Inferior parietal cortex (tissue), 1 donor: ENCODE measurements around the gene OGDH.
"Not testable (repeated sequence)": the region's sequence is repeated elsewhere in the genome, so short reads cannot be mapped to it uniquely, and the experiment has no call there.

Experiments
- DNase-seq: peaks from one replicate; pipeline ENCODE4 v3.0.0-alpha.2; 2016; ENCODE audit errors: extremely low spot score

Gene OGDH

DNA sequence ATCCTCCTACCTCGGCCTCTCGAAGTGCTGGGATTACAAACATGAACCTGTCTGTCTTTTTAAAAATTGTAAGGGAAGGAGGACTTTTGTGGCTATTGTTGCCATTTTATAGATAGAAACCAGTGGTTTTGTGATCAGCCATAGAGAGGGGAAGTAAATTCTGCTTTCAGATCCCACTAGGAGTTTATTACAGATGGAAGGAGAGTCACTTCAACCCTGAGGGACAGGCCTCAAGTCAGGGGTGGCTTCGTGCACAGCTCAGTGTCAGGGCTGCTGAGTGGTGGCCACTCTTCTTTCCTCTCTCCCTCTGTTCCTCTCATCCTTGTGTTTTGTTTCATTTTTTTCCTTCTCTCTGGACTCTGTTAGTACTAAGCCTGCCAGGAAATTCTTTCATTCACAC, 60.8 kb downstream of the OGDH start:
- DNase-seq = no peak

DNA sequence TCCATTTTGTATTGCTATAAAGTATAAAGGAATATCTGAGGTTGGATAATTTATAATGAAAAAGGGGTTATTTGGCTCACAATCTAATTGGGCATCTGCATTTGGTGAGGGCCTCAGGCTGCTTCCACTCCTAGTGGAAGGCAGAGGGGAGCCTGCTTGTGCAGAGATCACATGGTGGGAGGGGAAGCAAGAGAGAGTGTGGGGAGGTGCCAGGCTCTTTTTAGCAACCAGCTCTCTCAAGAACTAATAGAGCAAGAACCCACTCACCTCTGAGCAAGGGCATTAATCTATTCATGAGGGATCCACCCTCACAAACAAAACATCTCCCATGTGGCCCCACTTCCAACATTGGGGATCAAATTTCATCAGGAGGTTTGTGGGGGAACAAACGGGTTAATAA, 64.6 kb downstream of the OGDH start:
- DNase-seq = no peak

DNA sequence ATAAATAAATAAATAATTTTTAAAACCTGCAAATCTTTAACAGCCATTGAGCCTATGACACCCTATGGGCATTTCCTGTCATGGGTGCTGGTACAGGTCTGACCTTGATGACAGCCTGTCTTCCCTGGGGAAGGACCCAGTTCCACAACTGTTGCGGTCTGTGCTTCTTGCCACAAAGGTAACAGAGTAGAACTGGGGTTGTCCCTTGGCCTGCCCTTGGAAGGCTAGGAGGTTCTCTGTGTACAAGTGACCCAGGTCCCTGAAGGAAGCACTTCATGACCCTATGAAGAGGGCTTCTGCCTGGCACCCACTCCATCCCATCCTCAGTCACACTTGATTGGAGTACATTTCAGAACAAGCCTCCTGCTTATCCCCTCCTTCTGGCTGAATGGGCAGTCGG, 66.9 kb downstream of the OGDH start:
- DNase-seq = no peak

DNA sequence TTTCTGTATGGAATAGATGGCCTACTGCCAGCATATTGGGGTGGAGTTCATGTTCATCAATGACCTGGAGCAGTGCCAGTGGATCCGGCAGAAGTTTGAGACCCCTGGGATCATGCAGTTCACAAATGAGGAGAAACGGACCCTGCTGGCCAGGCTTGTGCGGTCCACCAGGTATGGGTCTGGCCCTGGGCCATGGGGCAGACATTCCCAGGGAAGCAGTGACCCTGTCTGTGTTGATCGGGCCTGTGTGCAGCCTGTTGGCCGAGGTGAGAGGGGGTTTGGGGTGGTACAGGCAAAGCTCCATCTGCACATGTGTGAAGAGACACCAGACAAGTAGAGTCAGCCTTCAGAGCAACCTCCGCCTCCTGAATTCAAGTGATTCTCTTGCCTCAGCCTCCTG, 67.3 kb downstream of the OGDH start:
- DNase-seq = no peak

DNA sequence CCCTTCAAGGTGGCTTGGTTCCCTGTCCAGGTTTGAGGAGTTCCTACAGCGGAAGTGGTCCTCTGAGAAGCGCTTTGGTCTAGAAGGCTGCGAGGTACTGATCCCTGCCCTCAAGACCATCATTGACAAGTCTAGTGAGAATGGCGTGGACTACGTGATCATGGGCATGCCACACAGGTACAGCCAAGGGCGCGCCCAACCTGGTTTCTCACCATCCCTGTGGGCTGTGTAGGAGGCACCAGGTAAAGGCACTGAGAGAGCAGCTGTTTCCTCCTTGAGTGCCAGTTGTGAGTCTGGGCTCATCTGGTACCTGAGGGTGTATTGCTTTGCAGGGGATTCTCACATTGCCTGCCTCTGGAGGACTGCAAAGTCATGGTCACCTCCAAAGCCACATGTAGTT, 68.0 kb downstream of the OGDH start:
- no peak for DNase-seq

DNA sequence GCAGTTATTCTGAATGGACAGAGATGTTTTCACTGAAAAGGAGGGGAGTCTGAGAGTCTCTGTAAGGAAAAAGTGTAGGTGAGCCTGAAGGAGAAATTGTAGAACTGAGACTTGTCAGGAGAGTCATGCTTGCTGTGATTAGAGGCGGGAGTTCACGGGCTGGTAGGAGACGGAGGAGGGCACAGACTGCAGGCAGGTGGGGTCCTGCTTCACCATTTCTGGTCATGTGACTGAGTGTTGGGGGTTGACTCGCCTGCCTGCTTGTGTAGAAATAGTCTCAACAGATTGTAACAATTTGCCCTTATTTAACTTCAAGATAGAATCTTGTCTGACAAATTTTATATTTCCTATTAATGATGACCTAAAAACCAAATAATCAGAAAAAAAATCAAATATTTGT, 70.3 kb downstream of the OGDH start:
- DNase-seq = no peak

DNA sequence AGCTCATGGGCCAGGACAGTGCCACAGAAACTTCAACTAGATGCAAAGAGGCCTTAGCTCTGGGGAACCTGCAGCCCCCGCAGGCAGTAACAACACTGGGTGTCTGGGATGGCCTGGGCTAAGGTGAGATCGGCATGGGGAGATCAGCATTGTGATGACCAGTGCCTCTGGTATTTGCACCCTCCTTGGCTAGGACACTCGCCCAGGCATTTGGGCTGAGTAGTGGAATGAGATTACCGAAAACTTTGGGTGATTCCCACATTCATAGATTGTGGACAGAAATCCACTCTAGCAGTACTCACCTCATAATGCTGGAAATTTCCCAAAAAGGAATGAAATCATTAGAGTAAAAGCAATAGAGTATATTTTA, 71.7 kb downstream of the OGDH start:
- DNase-seq = no peak

DNA sequence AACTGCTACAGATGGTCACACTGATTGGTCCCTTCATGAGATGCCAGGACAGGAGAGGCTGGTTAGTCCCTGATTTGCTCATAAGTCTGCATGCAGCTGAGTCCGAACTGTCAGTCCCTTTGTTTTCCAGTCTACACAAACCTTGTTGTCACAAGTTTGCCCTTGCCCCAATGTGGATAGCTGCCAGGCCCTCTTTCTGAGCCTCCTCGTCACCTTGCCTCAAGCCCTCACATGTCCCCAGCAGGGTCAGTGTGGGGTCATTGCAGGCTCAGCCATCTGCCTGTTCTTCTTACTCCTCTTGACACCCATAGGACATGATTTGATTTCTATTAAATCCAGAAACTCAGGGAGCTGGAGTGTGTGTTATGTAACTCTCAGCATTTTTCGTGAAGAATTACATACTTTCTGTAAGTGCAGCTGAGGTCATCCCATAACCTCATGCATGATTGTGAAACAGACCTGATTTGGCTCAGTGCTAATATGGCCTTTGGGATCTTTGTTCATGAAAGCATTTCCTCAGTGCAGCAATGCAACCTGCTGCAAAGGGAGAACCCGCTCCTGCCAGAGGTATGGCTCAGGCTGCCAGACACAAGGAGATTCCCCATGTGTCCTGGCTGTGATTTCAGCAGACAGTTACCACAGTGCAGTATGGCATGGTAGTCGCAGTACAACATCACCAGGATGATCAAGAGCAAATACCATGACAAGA, 72.2 kb downstream of the OGDH start:
- no peak for DNase-seq

DNA sequence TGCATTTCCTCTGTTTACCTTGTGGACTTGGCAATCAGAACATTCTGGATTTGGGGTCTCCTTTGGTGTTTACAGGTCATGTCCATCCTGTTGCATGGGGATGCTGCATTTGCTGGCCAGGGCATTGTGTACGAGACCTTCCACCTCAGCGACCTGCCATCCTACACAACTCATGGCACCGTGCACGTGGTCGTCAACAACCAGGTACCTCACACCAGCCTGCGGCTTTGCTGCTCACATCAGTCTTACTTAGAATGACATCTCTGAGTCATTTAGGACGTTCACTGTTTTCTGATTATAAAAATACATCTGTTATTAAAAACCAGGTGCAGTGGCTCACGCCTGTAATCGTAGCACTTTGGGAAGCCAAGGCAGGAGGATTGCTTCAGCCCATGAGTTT, 75.2 kb downstream of the OGDH start:
- DNase-seq = no peak

DNA sequence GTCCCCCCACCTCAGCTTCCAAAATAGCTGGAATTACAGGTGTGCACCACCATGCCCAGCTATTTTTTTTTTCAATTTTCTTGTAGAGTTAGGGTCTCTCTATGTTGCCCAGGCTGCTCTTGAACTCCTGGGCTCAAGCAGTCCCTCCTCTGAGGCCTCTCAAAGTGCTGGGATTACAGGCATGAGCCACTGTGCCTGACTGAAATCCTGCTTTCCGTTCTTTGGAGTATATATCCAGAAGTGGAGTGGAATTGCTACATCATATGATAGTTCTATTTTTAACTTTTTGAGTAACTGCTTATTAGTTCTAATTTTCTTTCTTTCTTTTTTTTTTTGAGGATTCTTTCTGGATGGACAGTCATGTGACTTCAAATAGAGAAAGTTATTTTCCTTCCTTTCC, 79.3 kb downstream of the OGDH start:
- DNase-seq = no peak

DNA sequence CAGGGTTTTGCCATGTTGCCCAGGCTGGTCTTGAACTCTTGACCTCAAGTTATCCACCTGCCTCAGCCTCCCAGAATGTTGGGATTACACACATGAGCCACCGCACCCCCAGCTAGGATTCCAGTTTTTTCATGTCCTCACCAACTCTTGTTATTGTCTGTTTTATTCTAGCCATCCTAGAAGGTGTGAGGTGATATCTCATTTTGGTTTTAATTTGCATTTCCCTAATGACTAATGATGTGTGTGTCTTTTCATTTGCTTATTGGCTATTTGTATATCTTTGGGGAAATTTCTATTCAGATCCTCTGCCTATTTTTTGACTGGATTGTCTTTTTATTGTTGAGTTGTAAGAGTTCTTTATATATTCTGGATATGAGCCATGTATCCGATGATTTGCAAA, 83.0 kb downstream of the OGDH start:
- DNase-seq = no peak

DNA sequence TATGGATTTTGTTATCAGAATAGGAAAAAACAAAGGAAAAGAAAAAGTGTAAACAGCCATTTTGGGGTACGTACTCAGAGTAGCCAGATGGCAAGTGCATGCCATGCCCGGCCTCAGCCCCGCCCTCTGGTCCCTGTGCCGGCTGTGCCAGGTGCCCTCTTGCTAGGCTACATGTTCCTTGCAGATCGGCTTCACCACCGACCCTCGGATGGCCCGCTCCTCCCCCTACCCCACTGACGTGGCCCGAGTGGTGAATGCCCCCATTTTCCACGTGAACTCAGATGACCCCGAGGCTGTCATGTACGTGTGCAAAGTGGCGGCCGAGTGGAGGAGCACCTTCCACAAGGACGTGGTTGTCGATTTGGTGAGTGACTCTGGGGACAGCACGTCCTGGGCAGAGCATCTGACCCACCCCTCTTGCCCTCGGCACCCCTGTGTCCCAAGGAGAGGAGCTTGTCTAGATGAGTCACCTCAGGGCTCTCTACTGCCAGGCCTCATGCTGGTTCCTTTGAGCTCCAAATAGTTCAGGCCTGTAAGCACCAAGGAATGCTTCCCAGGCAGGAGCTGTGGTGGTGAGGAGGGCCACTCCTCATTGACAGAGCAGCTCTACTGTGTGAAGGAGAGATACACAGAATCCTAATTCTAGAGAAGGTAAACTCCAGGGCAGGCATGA, 87.3 kb downstream of the OGDH start:
- no peak for DNase-seq

DNA sequence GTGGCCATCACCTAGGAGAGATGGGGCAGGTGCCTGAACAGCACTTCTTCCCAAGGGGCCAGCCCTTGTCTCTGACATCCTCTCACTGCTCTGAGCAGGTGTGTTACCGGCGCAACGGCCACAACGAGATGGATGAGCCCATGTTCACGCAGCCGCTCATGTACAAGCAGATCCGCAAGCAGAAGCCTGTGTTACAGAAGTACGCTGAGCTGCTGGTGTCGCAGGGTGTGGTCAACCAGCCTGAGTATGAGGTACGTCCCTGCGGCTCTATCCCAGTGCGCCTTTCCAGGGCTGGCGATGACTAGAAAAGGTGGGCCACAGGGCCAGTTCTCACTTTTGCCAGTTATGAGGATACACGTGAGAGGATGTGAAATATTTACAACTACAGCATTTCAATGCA, 87.9 kb downstream of the OGDH start:
- DNase-seq = no peak

DNA sequence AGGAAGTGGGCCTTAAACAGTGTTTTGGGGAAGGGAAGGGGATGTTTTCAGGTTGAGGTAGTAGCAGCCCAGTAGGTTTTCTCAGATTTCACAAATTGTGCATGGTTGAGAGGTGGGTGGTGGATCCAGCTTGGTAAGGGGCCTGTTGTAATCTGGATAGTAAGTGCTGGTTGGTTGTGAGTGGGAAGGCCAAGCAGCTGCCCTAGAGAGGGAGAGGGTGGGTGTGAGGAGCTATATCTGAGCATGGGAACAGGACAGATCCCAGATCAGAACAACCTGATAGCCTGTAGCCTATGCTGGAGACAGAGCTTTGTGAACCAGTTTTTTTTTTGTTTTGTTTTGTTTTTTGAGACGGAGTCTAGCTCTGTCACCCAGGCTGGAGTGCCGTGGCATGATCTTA, 88.3 kb downstream of the OGDH start:
- DNase-seq = no peak

DNA sequence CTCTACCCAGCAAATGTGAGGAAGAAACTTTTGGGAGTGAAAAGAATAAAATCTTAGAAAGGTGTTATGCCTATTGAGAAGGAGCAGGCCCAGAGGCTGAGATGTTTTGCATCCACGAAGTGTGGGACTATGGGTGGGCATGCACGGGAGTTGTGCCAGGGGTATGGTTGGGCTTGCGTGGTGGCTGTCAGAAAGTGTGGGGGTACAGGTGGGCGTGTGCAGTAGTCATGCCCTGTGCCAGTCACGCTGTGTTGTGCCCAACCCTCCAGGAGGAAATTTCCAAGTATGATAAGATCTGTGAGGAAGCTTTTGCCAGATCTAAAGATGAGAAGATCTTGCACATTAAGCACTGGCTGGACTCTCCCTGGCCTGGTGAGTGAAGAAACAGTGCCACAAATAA, 89.3 kb downstream of the OGDH start:
- no peak for DNase-seq

DNA sequence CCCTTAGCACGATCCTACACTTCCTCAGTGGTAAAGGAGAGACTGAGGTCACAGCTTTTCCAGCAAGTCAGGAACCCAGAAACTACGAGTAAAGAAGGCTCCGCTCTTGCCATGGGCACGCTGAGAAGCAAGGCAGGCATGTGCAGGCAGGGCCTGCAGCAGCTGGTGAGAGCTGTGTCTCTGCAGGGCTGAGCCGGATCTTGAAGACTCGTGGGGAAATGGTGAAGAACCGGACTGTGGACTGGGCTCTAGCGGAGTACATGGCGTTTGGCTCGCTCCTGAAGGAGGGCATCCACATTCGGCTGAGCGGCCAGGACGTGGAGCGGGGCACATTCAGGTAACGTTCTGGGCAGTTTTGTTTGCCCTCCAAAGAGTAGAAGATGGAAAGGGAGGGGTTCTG, 90.3 kb downstream of the OGDH start:
- DNase-seq = no peak

DNA sequence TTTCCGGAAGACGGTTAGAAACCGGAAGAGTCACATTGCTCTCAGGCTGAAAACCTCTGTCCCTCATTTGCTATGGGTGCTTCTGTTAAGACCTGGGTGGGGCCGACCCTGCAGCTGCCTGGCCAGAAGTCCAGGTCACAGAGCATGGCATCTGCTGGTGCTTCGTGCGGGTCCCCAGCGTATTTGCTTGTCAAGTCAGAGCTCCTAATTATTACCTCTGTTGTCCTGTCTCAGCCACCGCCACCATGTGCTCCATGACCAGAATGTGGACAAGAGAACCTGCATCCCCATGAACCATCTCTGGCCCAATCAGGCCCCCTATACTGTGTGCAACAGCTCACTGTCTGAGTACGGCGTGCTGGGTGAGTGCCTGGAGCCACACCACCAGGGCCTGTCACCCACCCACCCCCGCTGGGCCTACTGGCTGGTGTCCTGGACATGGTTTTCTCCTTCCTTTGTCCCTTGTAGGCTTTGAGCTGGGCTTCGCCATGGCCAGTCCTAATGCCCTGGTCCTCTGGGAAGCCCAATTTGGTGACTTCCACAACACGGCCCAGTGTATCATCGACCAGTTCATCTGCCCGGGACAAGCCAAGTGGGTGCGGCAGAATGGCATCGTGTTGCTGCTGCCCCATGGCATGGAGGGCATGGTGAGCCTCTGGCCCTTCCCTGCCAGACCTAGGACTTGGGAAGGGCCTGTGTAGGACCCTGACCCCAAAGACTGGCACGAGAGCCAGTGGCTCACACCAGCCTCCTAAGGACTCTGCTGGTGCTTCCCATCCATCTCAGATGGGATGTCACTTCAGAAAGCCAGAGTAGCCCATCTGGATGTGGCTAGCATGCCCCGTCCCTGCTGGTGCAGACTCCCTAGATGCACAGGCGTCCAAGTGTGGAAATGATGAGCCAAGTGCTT, 91.0 kb downstream of the OGDH start:
- DNase-seq = no peak

DNA sequence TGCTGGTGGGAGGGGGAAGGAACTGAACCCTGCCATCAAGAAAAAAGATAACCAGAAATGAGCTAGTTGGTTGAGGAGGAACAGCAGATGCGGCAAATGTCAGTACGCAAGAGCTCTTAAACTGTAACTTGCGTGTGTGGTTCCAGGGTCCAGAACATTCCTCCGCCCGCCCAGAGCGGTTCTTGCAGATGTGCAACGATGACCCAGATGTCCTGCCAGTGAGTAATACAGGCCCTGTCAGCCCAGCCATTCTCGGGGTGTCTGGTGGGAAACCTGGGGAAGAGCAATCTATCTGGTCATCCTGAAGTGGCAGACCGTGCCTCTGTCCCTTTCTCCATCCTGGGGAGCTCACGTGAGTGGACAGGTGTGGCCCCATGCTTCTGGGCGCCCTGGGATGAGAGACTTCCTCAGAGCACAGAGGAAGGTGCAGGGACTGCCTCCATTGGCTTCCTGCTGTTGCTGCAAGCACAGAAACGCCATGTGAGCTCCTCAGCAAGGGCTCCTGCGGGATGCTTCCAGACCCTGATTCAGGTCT, 91.7 kb downstream of the OGDH start:
- no peak for DNase-seq

DNA sequence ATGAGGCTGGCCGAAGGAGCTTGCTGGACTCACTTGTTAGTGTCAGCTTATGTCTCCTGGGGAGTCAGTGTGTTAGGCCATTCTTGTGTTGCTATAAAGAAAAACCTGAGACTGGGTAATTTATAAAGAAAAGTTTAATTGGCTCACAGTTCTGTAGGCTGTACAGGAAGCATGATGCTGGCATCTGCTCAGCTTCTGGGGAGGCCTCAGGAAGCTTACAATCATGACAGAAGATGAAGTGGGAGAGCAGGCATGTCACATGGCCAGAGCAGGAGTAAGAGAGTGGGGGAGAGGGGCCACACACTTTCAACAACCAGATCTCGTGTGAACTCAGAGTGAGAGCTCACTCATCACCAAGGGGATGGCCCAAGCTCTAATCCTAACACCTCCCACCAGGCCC, 93.2 kb downstream of the OGDH start:
- not testable (repeated sequence) for DNase-seq

DNA sequence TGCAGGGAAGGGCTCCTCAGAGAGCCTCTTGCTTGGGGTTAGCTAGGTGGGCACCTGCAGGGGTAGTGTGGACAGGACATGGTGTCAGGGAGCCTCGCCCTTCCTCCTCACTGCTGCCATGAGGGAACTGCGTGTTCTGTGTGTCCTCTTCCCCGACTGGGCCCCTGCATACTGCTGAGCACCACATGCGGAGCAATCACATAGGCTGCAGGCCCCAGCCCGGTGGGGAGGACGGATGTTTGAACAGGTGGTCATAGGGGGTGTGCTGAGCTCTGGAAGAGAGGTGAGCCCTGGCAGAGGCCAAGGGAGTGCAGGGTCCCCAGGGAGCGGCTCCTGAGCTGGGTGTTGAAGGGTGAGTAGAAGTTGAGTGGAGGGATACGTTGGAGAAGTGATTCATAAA, 93.9 kb downstream of the OGDH start:
- DNase-seq = no peak

DNA sequence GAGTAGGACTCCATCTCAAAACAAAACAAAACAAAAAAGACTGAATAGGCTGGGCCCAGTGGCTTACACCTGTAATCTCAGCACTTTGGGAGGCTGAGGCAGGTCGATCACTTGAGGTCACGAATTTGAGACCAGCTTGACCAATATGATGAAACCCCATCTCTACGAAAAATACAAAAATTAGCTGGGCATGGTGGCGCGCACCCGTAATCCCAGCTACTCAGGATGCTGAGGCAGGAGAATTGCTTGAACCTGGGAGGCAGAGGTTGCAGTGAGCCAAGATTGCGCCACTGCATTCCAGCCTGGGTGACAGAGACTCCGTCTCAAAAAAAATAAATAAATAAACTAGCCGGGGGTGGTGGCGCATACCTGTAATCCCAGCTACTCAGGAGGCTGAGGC, 97.0 kb downstream of the OGDH start:
- DNase-seq = not testable (repeated sequence)

DNA sequence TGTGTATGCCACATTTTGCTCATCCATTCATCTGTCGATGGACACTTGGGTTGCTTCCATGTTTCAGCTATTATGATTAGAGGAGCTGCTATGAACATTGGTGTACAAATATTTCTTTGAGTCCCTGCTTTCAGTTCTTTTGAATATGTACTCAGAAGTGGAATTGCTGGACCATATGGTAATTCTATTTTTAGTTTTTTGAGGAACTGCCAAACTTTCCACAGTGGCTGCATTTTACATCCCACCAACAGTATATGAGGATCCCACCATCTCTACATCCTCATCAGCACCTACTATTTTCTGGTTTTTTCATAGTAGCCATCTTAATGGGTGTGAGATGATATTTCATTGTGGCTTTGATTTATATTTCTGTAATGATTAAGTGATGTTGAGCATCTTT, 97.5 kb downstream of the OGDH start:
- DNase-seq = no peak

DNA sequence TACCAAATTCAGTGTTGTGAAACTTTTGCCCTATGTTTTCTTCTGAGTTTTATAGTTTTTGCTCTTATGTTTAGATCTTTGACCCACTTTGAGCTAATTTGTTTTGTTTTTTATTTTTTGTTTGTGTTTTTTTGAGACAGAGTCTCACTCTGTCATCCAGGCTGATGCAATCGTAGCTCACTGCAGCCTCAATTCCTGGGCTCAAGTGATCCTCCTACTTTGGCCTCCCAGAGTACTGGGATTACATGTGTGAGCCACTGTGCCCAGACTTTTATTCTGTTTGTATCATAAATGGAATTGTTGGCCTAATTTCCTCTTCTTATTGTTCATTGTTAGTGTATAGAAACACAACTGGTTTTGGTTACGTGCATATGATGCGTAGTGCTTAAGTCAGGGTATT, 99.0 kb downstream of the OGDH start:
- no peak for DNase-seq
